ENCODE data around the gene TMEM18. TPM values are rescaled to one million over a fixed set of nuclear protein-coding genes. Genes with fewer than 3 reads are reported as not detected.

The TMEM18 gene
- total RNA-seq, 1 donor from 2014 or later, result 19.3 TPM

GRCh38 chr2:696999-697627, 19.9 kb upstream of the TMEM18 start:
- no peak for DNase-seq (ENCODE audit: low spot score, unreplicated experiment)
- Mint-ChIP-seq H3K27ac (no peak overlapping the region), H3K4me3 (ENCODE audit: low read depth) (no peak overlapping the region), H3K36me3 (ENCODE audit: insufficient read depth) (no peaks in the 10 kb centered on the region), H3K4me1 (ENCODE audit: low read depth) (peaks cover 13% of the 10 kb centered on the region), H3K9me3 (ENCODE audit: low read depth) (peaks cover 13% of the 10 kb centered on the region), H3K27me3 (no peaks in the 10 kb centered on the region)
- TF ChIP-seq, protein P1, sequence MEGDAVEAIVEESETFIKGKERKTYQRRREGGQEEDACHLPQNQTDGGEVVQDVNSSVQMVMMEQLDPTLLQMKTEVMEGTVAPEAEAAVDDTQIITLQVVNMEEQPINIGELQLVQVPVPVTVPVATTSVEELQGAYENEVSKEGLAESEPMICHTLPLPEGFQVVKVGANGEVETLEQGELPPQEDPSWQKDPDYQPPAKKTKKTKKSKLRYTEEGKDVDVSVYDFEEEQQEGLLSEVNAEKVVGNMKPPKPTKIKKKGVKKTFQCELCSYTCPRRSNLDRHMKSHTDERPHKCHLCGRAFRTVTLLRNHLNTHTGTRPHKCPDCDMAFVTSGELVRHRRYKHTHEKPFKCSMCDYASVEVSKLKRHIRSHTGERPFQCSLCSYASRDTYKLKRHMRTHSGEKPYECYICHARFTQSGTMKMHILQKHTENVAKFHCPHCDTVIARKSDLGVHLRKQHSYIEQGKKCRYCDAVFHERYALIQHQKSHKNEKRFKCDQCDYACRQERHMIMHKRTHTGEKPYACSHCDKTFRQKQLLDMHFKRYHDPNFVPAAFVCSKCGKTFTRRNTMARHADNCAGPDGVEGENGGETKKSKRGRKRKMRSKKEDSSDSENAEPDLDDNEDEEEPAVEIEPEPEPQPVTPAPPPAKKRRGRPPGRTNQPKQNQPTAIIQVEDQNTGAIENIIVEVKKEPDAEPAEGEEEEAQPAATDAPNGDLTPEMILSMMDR (IDR thresholded peaks at IDR 0.05; ENCODE audit: unreplicated experiment), result peak; percentile 26

DNA sequence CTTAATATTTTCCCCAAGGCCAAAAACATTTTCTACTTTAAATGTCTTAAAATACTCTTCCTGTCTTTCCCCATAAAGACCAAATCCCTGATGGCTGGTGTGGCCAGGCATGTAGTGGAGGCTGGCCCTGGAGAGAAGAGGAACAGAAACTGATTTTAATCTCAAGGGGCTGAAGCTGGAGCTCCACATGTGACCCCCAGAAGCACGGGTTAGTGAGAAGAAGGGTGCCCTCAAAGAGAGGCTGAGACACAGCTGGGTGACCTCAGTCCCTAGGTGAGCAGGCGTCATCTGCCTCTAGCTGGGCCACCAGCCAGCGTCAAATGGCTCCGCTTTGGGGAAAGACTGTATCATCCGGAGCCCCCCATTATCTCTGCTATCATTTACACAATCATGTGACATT, 19.3 kb upstream of the TMEM18 start:
- DNase-seq (ENCODE audit: low spot score, unreplicated experiment), result no peak
- Mint-ChIP-seq H3K4me3 (ENCODE audit: low read depth) (no peak overlapping the region), H3K27me3 (no peaks in the 10 kb centered on the region), H3K9me3 (ENCODE audit: low read depth) (peaks cover 10% of the 10 kb centered on the region), H3K27ac (no peak overlapping the region), H3K4me1 (ENCODE audit: low read depth) (peaks cover 13% of the 10 kb centered on the region), H3K36me3 (ENCODE audit: insufficient read depth) (no peaks in the 10 kb centered on the region)
- TF ChIP-seq, protein P1 (IDR thresholded peaks at IDR 0.05; ENCODE audit: unreplicated experiment), result no peak

DNA sequence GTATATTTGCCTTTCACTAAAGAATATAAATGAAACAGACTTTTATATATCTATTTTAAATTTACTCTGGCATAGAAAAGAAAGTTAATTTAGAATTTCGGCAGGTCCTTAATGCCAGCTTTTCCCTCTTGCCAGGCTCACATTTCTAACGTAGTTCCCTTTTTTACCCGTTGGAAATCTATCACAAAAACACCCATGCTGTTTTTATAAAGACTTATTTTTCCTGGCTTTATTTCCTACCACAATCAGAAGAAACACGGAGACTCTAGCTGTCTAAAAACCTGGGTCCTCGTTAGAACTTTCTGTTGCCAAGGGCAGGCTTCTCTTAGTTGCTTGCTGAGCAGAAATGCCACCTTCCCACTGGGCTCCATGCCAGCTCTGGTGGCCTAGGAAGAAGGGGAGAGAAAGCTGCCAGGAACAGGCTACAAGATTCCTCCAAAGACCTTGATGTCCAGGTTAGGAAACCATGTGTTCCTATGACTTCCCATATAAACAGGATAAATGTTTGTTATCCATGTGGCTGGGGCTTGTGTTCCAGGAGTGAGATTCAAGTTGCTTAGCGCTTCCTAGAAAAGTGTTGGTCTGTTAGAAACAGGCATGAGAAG, 17.8 kb upstream of the TMEM18 start:
- H3K27me3 Mint-ChIP-seq, result no peaks in the 10 kb centered on the region
- no peak for DNase-seq (ENCODE audit: low spot score, unreplicated experiment)
- H3K4me1 Mint-ChIP-seq (ENCODE audit: low read depth), result peaks cover 13% of the 10 kb centered on the region
- H3K27ac Mint-ChIP-seq, result no peak overlapping the region
- no peak overlapping the region for H3K4me3 Mint-ChIP-seq (ENCODE audit: low read depth)
- H3K36me3 Mint-ChIP-seq (ENCODE audit: insufficient read depth), result no peaks in the 10 kb centered on the region
- peaks cover 7% of the 10 kb centered on the region for H3K9me3 Mint-ChIP-seq (ENCODE audit: low read depth)
- TF ChIP-seq, protein P1 (IDR thresholded peaks at IDR 0.05; ENCODE audit: unreplicated experiment), result no peak

DNA sequence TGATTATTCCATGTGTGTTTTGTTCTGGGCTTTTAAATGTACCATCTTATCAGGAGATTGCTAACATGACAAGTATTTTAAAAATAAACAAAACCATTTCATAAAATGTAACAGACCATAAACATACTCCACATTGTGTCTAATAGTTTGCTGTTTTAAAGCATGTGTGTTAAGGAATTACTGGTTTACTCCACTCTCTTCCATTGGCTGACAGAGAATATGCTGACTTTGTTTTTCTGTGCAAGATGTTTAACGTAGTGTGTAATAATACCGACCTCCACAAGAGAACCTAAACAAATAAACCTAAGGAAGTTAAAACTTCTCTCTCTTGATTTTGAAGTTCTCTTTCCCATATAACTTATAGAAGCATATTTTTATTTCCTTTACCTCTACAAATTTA, 17.0 kb upstream of the TMEM18 start:
- H3K4me3 Mint-ChIP-seq (ENCODE audit: low read depth), result no peak overlapping the region
- no peak for DNase-seq (ENCODE audit: low spot score, unreplicated experiment)
- H3K27ac Mint-ChIP-seq, result no peak overlapping the region
- peaks cover 7% of the 10 kb centered on the region for H3K9me3 Mint-ChIP-seq (ENCODE audit: low read depth)
- TF ChIP-seq, protein P1 (IDR thresholded peaks at IDR 0.05; ENCODE audit: unreplicated experiment), result no peak
- H3K27me3 Mint-ChIP-seq, result no peaks in the 10 kb centered on the region
- no peaks in the 10 kb centered on the region for H3K36me3 Mint-ChIP-seq (ENCODE audit: insufficient read depth)
- peaks cover 13% of the 10 kb centered on the region for H3K4me1 Mint-ChIP-seq (ENCODE audit: low read depth)

DNA sequence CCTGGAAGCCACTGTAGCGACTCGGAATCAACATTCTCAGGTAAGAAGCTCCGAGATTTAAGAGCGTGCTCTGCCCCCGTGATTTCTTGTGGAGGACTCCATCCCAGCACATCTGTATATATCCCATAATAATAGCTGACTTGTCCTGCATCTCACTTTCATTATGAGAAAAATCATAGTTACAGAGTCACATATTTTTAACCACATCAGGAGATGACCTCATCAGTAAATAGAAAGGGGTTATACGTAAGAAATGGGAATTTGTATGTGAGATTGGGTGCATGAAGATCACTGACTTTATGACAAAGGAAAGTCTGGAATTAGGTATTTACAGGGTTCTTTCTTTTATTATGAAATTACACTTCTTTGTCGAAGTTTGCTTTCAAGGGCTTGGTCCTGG, 16.4 kb upstream of the TMEM18 start:
- Mint-ChIP-seq H3K4me1 (ENCODE audit: low read depth) (peaks cover 13% of the 10 kb centered on the region), H3K27ac (no peak overlapping the region), H3K4me3 (ENCODE audit: low read depth) (no peak overlapping the region), H3K36me3 (ENCODE audit: insufficient read depth) (no peaks in the 10 kb centered on the region), H3K27me3 (no peaks in the 10 kb centered on the region), H3K9me3 (ENCODE audit: low read depth) (peaks cover 4% of the 10 kb centered on the region)
- DNase-seq (ENCODE audit: low spot score, unreplicated experiment), result no peak
- TF ChIP-seq, protein P1 (IDR thresholded peaks at IDR 0.05; ENCODE audit: unreplicated experiment), result no peak

Measured in progenitor cell of endocrine pancreas (in vitro differentiated cells).